ENCODE measurements around the gene PINK1.

GRCh38 chr1:20681999-20682398, 48.7 kb downstream of the PINK1 start:
- TF ChIP-seq EZH2phosphoT487 (IDR thresholded peaks at IDR 0.05; ENCODE audit: borderline replicate concordance, low read length) (no peak), EZH2 (IDR thresholded peaks at IDR 0.05; ENCODE audit: low read length, unreplicated experiment) (no peak), CTCF (conservative IDR thresholded peaks at IDR 0.05; ENCODE audit: low read depth, low read length) (no peak)
